ENCODE measurements around the gene ENO2.
A peak's percentile ranks its signal among the peaks of the same experiment; 100 is the strongest.

The ENO2 gene

DNA sequence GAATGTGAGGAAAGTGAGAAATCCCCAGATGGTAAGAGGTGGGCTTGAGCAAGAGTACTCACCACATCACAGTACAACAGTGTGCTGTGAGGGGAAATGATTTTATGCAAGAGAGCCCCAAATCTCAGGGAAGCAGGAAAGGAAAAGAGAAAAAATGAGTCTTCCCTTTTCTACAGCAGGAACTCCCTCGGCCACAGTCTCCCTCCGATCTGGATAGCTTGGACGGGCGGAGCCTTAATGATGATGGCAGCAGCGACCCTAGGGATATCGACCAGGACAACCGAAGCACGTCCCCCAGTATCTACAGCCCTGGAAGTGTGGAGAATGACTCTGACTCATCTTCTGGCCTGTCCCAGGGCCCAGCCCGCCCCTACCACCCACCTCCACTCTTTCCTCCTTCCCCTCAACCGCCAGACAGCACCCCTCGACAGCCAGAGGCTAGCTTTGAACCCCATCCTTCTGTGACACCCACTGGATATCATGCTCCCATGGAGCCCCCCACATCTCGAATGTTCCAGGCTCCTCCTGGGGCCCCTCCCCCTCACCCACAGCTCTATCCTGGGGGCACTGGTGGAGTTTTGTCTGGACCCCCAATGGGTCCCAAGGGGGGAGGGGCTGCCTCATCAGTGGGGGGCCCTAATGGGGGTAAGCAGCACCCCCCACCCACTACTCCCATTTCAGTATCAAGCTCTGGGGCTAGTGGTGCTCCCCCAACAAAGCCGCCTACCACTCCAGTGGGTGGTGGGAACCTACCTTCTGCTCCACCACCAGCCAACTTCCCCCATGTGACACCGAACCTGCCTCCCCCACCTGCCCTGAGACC lies 21.2 kb downstream of the ENO2 start:
- no peak for DNase-seq

DNA sequence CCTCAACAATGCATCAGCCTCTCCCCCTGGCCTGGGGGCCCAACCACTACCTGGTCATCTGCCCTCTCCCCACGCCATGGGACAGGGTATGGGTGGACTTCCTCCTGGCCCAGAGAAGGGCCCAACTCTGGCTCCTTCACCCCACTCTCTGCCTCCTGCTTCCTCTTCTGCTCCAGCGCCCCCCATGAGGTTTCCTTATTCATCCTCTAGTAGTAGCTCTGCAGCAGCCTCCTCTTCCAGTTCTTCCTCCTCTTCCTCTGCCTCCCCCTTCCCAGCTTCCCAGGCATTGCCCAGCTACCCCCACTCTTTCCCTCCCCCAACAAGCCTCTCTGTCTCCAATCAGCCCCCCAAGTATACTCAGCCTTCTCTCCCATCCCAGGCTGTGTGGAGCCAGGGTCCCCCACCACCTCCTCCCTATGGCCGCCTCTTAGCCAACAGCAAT lies 21.8 kb downstream of the ENO2 start:
- DNase-seq = no peak

DNA sequence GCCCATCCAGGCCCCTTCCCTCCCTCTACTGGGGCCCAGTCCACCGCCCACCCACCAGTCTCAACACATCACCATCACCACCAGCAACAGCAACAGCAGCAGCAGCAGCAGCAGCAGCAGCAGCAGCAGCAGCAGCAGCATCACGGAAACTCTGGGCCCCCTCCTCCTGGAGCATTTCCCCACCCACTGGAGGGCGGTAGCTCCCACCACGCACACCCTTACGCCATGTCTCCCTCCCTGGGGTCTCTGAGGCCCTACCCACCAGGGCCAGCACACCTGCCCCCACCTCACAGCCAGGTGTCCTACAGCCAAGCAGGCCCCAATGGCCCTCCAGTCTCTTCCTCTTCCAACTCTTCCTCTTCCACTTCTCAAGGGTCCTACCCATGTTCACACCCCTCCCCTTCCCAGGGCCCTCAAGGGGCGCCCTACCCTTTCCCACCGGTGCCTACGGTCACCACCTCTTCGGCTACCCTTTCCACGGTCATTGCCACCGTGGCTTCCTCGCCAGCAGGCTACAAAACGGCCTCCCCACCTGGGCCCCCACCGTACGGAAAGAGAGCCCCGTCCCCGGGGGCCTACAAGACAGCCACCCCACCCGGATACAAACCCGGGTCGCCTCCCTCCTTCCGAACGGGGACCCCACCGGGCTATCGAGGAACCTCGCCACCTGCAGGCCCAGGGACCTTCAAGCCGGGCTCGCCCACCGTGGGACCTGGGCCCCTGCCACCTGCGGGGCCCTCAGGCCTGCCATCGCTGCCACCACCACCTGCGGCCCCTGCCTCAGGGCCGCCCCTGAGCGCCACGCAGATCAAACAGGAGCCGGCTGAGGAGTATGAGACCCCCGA lies 22.5 kb downstream of the ENO2 start:
- DNase-seq = peak; percentile 62

DNA sequence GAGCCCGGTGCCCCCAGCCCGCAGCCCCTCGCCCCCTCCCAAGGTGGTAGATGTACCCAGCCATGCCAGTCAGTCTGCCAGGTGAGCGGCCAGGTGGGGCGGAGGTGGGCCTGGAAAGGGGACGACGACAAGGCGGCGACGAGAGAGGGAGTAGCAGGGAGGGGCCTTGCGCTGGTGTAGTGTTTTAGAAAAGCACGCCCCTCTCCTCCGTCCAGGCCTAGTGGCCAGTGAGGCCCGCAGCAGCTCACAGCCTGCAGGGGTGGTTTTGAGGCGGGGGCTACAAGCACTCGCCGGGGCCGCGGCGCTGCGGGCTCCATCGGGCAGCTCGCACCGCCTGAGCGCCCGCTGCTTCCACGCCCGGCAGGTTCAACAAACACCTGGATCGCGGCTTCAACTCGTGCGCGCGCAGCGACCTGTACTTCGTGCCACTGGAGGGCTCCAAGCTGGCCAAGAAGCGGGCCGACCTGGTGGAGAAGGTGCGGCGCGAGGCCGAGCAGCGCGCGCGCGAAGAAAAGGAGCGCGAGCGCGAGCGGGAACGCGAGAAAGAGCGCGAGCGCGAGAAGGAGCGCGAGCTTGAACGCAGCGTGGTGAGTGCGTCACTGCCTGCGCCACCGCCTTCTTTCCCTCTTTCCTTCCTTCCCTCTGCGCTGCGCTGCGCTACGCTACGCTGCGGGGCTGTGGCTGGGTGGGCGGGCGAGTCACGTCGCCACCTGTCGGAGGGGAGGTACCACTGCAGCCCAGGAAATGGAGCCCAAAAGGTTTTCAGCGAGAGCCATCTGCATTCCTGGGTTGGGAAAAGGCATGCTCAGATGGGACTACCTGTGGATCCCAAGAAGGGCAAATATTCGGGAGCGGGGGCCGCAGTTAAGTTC lies 23.3 kb downstream of the ENO2 start:
- peak; percentile 96 for DNase-seq

DNA sequence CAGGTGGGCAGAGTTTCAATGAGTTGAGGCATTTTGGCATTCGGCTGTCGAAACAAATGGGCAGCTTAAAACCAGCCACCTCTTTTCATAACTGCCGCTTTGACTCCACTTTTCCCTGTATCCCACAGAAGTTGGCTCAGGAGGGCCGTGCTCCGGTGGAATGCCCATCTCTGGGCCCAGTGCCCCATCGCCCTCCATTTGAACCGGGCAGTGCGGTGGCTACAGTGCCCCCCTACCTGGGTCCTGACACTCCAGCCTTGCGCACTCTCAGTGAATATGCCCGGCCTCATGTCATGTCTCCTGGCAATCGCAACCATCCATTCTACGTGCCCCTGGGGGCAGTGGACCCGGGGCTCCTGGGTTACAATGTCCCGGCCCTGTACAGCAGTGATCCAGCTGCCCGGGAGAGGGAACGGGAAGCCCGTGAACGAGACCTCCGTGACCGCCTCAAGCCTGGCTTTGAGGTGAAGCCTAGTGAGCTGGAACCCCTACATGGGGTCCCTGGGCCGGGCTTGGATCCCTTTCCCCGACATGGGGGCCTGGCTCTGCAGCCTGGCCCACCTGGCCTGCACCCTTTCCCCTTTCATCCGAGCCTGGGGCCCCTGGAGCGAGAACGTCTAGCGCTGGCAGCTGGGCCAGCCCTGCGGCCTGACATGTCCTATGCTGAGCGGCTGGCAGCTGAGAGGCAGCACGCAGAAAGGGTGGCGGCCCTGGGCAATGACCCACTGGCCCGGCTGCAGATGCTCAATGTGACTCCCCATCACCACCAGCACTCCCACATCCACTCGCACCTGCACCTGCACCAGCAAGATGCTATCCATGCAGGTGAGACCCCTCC lies 24.2 kb downstream of the ENO2 start:
- DNase-seq = no peak

DNA sequence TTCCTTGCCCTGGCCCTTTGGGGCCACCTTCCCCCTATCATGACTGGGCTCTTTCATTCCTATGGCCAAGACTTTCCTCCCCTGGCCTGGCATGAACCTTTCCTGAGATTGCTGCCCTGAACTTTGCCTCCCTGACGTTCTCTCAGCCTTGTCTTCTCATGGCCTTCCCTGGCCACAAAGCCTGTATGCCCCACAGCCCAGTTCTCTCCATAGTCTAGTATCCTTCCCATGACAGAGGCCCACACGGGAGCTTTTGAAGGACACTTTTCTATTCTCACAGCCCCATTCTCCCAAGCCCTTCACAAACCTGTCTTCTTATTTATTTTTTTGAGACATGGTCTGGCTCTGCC lies 24.8 kb downstream of the ENO2 start:
- no peak for DNase-seq

DNA sequence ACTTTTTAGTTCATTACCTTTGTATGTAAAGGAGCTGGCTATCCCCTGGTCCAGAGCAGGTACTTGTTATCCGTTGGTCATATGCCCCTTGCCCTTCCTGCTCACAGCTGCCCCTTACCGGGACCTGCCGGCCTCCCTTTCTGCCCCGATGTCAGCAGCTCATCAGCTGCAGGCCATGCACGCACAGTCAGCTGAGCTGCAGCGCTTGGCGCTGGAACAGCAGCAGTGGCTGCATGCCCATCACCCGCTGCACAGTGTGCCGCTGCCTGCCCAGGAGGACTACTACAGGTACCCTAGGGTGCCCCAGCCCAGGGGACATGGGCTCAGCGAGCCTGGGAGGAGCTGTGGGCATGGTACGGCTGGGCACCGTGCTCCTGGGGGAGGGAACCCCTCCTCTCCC lies 26.9 kb downstream of the ENO2 start:
- no peak for DNase-seq

DNA sequence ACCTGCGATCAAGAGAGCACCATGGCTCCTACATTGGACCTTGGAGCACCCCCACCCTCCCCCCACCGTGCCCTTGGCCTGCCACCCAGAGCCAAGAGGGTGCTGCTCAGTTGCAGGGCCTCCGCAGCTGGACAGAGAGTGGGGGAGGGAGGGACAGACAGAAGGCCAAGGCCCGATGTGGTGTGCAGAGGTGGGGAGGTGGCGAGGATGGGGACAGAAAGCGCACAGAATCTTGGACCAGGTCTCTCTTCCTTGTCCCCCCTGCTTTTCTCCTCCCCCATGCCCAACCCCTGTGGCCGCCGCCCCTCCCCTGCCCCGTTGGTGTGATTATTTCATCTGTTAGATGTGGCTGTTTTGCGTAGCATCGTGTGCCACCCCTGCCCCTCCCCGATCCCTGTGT lies 27.4 kb downstream of the ENO2 start:
- no peak for DNase-seq

DNA sequence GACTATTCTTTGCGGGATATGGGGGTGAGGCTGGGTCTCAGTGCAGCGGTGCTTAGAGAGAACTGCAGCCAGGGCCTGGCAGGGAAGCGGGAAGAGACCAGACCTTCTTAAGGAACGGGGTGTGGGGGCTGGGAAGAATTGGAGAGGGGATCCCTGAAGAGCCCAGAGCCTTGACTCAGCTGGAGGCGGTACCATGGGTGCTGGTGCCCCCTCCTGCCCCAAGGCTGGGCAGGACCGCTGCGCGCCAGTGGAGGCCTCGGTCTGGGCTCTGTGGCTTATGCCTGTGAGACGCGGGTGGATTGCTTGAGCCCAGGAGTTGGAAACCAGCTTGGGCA lies 27.9 kb downstream of the ENO2 start:
- no peak for DNase-seq

DNA sequence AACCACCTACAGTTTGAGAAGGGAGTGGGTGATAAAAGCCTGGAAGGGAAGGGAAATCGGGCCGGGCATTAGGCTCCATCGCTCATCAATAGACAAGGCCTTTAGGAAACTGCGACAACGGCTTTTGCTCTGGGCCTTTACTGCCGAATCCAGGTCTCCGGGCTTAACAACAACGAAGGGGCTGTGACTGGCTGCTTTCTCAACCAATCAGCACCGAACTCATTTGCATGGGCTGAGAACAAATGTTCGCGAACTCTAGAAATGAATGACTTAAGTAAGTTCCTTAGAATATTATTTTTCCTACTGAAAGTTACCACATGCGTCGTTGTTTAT lies 29.0 kb downstream of the ENO2 start:
- peak; percentile 86 for DNase-seq

DNA sequence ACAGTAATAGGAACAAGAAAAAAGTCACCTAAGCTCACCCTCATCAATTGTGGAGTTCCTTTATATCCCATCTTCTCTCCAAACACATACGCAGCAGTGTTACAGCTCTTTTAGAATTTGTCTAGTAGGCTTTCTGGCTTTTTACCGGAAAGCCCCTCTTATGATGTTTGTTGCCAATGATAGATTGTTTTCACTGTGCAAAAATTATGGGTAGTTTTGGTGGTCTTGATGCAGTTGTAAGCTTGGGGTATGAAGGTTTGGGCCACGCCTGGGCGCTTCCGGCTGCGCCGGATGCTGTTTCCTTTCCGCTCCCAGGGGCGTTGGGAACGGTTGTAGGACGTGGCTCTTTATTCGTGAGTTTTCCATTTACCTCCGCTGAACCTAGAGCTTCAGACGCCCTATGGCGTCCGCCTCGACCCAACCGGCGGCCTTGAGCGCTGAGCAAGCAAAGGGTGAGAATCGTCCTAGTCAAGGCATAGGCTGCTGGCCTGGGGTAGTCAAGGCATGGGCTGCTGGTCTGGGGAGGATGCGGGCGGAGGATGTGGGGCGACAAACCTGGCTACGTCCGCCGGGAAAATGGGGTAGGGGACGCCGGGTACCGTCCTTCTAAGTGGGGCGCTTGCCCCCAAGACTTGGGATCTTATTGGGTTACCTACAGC lies 29.5 kb downstream of the ENO2 start, which contains the start of the genes C12orf57 and RNU7-1:
Gene C12orf57, plus strand, starts transcription at position 301 of the 659 bp plus-strand sequence. Its CDS starts 100 bp downstream, at position 401.
Gene RNU7-1, plus strand, starts transcription at position 95 of the 659 bp plus-strand sequence.
- DNase-seq = peak; percentile 96

DNA sequence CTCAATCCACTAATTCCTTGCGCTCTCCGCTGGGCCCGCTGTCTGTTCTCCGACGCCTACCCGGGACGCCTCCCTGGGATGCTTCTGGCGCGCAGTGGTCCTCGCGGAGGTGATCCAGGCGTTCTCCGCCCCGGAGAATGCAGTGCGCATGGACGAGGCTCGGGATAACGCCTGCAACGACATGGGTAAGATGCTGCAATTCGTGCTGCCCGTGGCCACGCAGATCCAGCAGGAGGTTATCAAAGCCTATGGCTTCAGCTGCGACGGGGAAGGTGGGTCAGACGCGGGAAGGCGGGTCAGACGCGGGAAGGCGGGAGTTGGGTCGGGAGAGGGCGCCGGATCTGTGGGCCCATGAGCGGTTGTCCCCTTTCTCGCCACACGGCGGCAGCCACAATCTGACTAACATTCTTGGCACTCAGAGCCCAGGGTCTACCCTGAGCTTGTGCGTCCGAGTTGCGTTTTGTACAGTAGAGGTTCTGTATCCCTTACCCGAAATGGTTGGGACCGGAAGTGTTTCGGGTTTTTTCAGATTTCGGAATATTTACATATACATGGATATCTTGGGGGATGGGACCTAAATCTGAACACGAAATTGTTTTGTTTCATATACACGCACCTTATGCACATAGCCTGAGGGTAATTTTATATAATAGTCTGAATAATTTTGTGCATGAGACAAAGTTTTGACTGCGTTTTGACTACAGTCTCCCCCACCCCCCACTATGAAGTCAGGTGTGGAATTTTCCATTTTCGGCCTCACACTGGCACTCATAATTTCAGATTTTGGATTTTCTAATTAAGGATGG lies 30.2 kb downstream of the ENO2 start:
- DNase-seq = peak; percentile 95

DNA sequence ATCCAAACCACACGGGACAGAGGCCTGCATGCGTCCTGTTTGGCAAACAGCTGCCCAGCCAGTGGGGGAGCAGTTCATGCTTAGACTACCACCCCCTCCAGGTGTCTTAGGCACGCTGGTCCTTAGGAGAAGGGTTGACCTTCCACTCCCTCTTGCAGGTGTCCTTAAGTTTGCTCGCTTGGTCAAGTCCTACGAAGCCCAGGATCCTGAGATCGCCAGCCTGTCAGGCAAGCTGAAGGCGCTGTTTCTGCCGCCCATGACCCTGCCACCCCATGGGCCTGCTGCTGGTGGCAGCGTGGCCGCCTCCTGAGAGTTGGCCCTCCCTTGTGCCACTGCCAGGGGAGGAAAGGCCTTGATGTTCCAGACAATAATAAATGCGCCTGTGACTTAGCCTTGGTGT lies 31.2 kb downstream of the ENO2 start:
- no peak for DNase-seq

DNA sequence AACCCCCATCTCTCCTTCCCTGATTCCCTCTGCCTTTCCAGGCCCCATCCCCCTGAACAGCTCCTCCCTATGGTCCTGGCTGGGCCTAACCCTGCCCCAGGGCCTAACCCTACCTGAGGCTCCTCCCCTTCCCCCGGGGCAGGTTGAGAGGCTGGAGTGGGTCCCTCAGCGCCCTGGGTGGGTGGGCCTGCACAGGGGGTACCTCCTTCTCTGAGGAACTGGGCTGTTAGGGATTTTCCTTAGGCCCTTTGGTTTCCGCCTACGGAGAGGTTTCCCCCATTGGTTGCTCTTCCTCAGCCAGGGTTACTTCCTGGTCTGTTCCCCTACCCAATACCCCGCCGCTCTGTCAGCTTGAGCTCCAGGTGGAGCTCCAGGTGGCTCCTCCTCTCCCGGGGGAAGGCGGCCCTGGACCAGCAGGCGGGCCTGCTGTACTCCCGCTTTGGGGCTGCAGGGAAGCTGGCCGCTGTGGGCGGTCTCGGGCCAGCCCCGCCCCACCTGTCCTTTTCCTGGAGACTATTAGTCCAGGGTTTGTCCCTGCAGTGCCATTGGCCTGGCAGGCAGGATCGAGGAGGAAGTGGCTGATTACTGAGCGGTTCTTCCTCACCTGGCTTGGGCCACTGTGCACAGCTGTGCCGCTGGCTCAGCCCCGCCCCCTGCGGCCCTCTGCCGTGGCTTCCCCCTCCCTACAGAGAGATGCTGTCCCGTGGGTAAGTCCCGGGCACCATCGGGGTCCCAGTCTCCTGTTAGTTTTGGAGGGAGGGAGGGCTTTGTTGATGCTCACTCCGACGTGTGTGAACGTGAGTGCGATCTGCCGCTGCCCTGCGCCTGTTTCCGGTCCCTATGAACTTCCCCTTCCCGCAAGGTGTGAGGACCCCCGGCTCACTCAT lies 31.9 kb downstream of the ENO2 start:
- DNase-seq = peak; percentile 75

DNA sequence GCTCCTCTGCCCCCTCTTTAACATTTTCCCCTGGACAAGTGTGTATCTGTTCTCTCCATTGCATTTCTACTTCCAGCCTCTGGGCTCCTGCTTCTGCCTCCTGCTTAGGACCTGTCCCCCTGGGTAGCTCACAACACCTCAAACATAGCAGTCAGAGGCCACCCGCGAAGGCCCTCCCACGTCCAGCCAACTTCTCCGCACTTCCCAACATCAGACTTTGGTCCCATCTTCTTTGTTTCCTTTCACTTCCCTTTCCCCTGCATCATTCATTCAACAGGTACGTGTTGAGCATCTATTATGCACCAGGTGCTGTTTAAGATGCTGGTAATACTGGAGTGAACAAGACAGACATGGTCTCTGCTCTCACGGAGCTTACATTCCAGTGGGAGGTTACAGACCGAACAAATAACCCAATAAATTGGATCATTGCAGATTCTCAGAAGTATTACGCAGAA lies 32.6 kb downstream of the ENO2 start:
- DNase-seq = no peak

DNA sequence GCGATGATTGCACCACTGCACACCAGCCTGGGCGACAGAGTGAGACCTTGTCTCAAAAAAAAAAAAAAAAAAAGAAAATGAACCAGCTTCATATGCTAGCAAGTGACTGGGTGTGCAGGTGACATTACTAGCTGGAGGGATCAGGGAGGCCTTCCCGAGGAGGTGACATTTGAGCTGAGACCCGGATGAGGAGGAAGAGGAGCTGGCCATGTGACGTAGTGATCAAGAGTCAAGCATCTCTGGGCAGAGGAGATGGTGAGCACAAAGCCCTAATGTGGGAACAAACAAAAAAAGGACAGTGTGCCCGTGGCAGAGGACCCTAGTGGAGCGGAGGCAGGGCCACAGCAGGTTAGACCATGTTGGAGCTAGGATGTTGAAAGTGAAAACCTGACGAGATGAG lies 33.2 kb downstream of the ENO2 start:
- no peak for DNase-seq

DNA sequence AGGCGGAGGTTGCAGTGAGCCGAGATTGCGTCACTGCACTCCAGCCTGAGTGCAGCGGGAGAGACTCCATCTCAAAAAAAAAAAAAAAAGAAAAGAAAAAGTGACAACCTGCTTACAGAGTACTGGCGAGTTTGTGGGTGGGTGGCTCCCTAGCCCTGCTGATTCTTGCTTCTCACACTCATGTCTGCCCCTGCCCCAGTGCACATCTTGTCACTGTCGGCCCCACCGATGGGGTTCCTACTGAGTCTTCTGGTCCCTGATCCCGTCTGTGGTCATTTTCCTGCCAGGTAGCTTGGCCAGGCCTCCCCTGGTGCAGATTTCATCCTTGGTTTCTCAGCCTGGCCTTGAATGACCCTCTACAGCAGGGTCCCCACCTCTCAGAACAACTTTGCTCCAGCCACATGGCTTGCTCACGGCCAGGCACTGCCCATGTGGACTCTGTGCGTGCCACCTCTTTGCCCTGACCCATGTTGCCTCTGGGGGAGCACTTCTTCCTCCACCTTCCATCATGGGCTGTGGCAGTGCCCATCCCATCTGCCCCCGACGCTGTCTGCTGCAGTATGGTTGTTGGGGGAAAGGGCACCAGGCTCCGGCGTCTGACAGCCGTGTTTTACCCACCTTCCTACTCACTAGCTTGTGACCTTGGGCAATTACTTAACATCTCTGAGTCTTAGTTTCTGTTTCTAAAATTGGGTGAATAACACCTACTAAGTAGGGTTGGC lies 34.7 kb downstream of the ENO2 start:
- peak; percentile 35 for DNase-seq

DNA sequence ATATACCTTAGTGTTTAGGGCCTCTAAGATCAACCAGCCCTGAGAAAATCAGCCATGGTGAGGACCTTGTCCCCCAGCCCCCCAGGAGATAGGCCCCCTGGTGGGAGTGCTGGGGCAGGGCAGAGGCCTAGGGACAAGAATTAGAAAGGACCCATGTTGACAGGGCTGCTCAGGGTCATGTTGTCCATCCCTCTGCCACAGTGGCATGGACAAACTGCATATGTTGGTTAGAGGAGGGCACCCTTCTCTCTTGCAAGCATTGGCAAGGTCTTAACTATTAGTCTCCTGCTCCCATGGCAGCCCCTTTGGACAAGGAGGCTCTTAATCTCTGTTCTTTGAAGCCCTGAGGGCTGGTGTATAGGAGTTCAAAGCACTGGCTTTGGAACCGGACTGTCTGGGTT lies 36.0 kb downstream of the ENO2 start:
- DNase-seq = peak; percentile 55

Data from activated CD4-positive, alpha-beta T cell treated with anti-CD3 and anti-CD28 coated beads, Interleukin-2, amount 50 U/mL, for 16 hours (primary cell).